Liver (tissue), 9 donors: ENCODE results near the gene RPTOR. TPM values are rescaled to one million over a fixed set of nuclear protein-coding genes. Genes with fewer than 3 reads are reported as not detected.

ENCODE experiments used
- DNase-seq: peaks from one replicate; pipeline ENCODE4 v3.0.0-alpha.2; 2017; ENCODE audit warnings: low spot score
- H3K27ac ChIP-seq, 2 donors: one replicate each; pipeline ENCODE4 v1.7.0; 2013; ENCODE audit warnings: inconsistent platforms in 2 of 2, low read length in 2 of 2, control low read depth in 1 of 2, low read depth in 1 of 2, mild to moderate bottlenecking in 1 of 2
- H3K27me3 ChIP-seq, 4 donors: one replicate each; pipeline versions ENCODE4 v1.6.1 to v1.7.0; 2013; ENCODE audit warnings: low read length in 3 of 4, inconsistent platforms in 1 of 4, mild to moderate bottlenecking in 1 of 4, moderate library complexity in 1 of 4; ENCODE audit not compliant: control insufficient read depth in 4 of 4, insufficient read depth in 4 of 4
- H3K36me3 ChIP-seq, 4 donors: one replicate each; pipeline versions ENCODE4 v1.6.1 to v1.7.0; 2013; ENCODE audit warnings: low read length in 3 of 4, mild to moderate bottlenecking in 3 of 4, low read depth in 1 of 4, moderate library complexity in 1 of 4; ENCODE audit not compliant: control insufficient read depth in 4 of 4, insufficient read depth in 3 of 4
- H3K4me1 ChIP-seq, 4 donors: one replicate each; pipeline versions ENCODE4 v1.6.1 to v1.7.0; 2013; ENCODE audit warnings: low read length in 3 of 4, mild to moderate bottlenecking in 3 of 4, moderate library complexity in 1 of 4; ENCODE audit not compliant: control insufficient read depth in 4 of 4, insufficient read depth in 4 of 4
- H3K4me3 ChIP-seq, 3 donors: one replicate each; pipeline versions ENCODE4 v1.6.1 to v1.7.0; 2013; ENCODE audit warnings: low read length in 3 of 3, control low read depth in 1 of 3, low read depth in 1 of 3, mild to moderate bottlenecking in 1 of 3
- H3K9ac ChIP-seq, 2 donors: one replicate each; pipeline ENCODE4 v1.7.0; 2013; ENCODE audit warnings: low read length in 2 of 2, mild to moderate bottlenecking in 2 of 2, moderate library complexity in 2 of 2, control low read depth in 1 of 2, low read depth in 1 of 2
- H3K9me3 ChIP-seq, 4 donors: one replicate each; pipeline versions ENCODE4 v1.6.1 to v1.7.0; 2013; ENCODE audit warnings: low read length in 3 of 4; ENCODE audit not compliant: control insufficient read depth in 4 of 4
- ATF3 ChIP-seq: IDR thresholded peaks from 2 replicates; pipeline ENCODE4 v1.6.1; 2016; ENCODE audit warnings: antibody characterized with exemption
- CTCF ChIP-seq: fragments of 150-350 bp; IDR thresholded peaks from 2 replicates; pipeline ENCODE4 v1.5.1; 2017; ENCODE audit warnings: improper control_type of control experiment, low read depth, low read length; ENCODE audit not compliant: missing input control
- EGR1 ChIP-seq, 2 donors: IDR thresholded peaks; 2 replicates each; pipeline ENCODE4 v1.6.1; 2016 to 2018; ENCODE audit warnings: antibody characterized with exemption in 2 of 2, low read depth in 2 of 2
- FOXA1 ChIP-seq: IDR thresholded peaks from 2 replicates; pipeline ENCODE4 v1.6.1; 2016; ENCODE audit warnings: antibody characterized with exemption
- FOXA2 ChIP-seq: IDR thresholded peaks from 2 replicates; pipeline ENCODE4 v1.6.1; 2016; ENCODE audit warnings: antibody characterized with exemption
- HNF4A ChIP-seq, 2 donors: conservative IDR thresholded peaks; 2 replicates each; pipeline ENCODE4 v1.6.1; 2016; ENCODE audit warnings: antibody characterized with exemption in 2 of 2, mild to moderate bottlenecking in 2 of 2
- HNF4G ChIP-seq: IDR thresholded peaks from 2 replicates; pipeline ENCODE4 v1.6.1; 2016; ENCODE audit warnings: antibody characterized with exemption
- JUND ChIP-seq, 2 donors: IDR thresholded peaks; 2 replicates each; pipeline ENCODE4 v1.6.1; 2016; ENCODE audit warnings: antibody characterized with exemption in 2 of 2
- RAD21 ChIP-seq, 2 donors: IDR thresholded peaks; 2 replicates each; pipeline ENCODE4 v1.6.1; 2016; ENCODE audit warnings: antibody characterized with exemption in 2 of 2, mild to moderate bottlenecking in 2 of 2
- REST ChIP-seq: IDR thresholded peaks from 2 replicates; pipeline ENCODE4 v1.6.1; 2016; ENCODE audit warnings: antibody characterized with exemption, mild to moderate bottlenecking
- RXRA ChIP-seq, 2 donors: IDR thresholded peaks; 2 replicates each; pipeline ENCODE4 v1.6.1; 2017 to 2018; ENCODE audit warnings: antibody characterized with exemption in 2 of 2, mild to moderate bottlenecking in 1 of 2
- TAF1 ChIP-seq: conservative IDR thresholded peaks from 2 replicates; pipeline ENCODE4 v1.6.1; 2016; ENCODE audit warnings: antibody characterized with exemption, mild to moderate bottlenecking
- YY1 ChIP-seq: IDR thresholded peaks from 2 replicates; pipeline ENCODE4 v1.6.1; 2016; ENCODE audit warnings: antibody characterized with exemption, mild to moderate bottlenecking
- WGBS: extraction: QIAGEN DNeasy Blood & Tissue Kit; methylation state at CpG from one replicate; pipeline ENCODE4 v1.1.7; 2013; 5-methylcytosine and 5-hydroxymethylcytosine counted together
- polyA plus RNA-seq, 2 donors: library from polyadenylated mRNA; stranded (reverse) in 1 of 2; unstranded in 1 of 2; fragments of 200-250 nt in 1 of 2; fragments of >200 nt in 1 of 2; fragmentation: Nextera tagmentation in 1 of 2; extraction: Ambion mirVana in 1 of 2; gene quantifications; one replicate each; pipeline versions ENCODE4 v1.2.1 to v1.2.3, GENCODE V29; 2013 to 2015
- total RNA-seq, 2 donors: library from RNA; depleted of rRNA; stranded (reverse); fragments of >200 nt; gene quantifications; one replicate each; pipeline ENCODE4 v1.2.3, GENCODE V29; 2014
- donor health status: healthy.
- donor health status: healthy.
- donor health status: healthy.
- donor health status: healthy.
- donor health status: healthy.

RPTOR gene
- total and polyA plus RNA-seq, 4 donors, result 4.8 to 25.4 (median 11.6) TPM

GRCh38 chr17:80962356-80963329 is 418.0 kb downstream of the RPTOR start:
- 96% methylated on average over 41 of the region's 41 CpGs for WGBS
- no peak overlapping the region for H3K9ac ChIP-seq
- H3K27ac ChIP-seq, result no peak overlapping the region
- DNase-seq, result no peak
- no peaks in the 10 kb centered on the region for H3K9me3 ChIP-seq
- no peak for TF ChIP-seq TAF1
- no peak for TF ChIP-seq YY1
- peaks cover 0 to 9% (median 0%) of the 10 kb centered on the region in 4 donors for H3K36me3 ChIP-seq
- no peaks in the 10 kb centered on the region for H3K27me3 ChIP-seq
- H3K4me3 ChIP-seq, result no peak overlapping the region
- H3K4me1 ChIP-seq, result no peaks in the 10 kb centered on the region

- Histone ChIP-seq H3K4me1 (no peaks in the 10 kb centered on the region), H3K36me3 (peaks cover 0 to 9% (median 0%) of the 10 kb centered on the region in 4 donors), H3K27ac (no peak overlapping the region), H3K9me3 (no peaks in the 10 kb centered on the region), H3K9ac (no peak overlapping the region), H3K4me3 (no peak overlapping the region), H3K27me3 (no peaks in the 10 kb centered on the region)
- WGBS, result 96% methylated on average over 49 of the region's 49 CpGs
- TF ChIP-seq HNF4A (conservative IDR thresholded peaks at IDR 0.05), result no peak
- TF ChIP-seq FOXA2, result no peak
- TF ChIP-seq EGR1 (IDR thresholded peaks at IDR 0.05; ENCODE audit: low read depth in 2 of 2), result no peak
- TF ChIP-seq HNF4G, result no peak
- no peak for TF ChIP-seq REST
- no peak for TF ChIP-seq FOXA1
- no peak for TF ChIP-seq RAD21 (IDR thresholded peaks at IDR 0.05)
- no peak for TF ChIP-seq JUND (IDR thresholded peaks at IDR 0.05)
- TF ChIP-seq RXRA (IDR thresholded peaks at IDR 0.05), result no peak
- no peak for TF ChIP-seq CTCF
- no peak for TF ChIP-seq ATF3
- no peak for DNase-seq
Measured at GRCh38 chr17:80963812-80964543, 419.3 kb downstream of the RPTOR start.
